Measurements from ENCODE around the gene GDAP2.
"Not testable (repeated sequence)": the region's sequence is repeated elsewhere in the genome, so short reads cannot be mapped to it uniquely, and the experiment has no call there.

The GDAP2 gene

DNA sequence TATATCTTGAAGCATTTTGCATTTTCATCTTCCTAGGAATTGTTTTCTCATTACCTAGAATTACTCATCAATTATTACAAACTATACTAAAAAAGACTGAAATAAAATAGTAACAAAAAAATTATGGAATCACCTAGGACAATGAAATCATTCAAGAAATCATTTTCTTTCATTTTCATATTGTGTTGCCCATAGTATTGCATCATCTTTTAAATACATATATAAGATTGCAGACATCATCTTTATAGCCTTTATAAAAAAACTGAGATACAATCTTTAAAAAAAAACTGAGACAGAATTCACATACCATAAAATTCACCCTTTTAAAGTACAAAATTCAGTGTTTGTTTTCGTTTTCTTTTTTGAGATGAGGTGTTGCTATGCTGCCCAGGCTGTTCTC lies 29.6 kb downstream of the GDAP2 start:
- DNase-seq: no peak

DNA sequence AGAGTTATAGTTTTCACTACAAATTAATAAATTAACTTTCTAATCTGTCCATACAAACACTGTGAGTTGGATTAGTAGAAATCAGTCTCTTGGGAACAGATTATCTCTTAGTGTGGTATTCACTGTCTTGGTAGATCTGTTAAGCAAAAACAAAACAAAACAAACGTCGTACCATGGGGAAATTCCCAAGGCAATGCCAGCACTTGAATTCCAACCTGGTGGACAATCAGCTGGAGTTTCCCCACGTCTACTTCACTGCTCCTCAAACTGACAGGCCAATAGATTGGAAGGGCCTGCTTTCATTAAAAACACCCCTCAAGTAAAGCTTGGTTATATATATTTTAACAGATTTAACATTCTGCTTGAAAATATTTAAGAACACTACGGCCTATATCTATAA lies 31.9 kb downstream of the GDAP2 start:
- DNase-seq: no peak

DNA sequence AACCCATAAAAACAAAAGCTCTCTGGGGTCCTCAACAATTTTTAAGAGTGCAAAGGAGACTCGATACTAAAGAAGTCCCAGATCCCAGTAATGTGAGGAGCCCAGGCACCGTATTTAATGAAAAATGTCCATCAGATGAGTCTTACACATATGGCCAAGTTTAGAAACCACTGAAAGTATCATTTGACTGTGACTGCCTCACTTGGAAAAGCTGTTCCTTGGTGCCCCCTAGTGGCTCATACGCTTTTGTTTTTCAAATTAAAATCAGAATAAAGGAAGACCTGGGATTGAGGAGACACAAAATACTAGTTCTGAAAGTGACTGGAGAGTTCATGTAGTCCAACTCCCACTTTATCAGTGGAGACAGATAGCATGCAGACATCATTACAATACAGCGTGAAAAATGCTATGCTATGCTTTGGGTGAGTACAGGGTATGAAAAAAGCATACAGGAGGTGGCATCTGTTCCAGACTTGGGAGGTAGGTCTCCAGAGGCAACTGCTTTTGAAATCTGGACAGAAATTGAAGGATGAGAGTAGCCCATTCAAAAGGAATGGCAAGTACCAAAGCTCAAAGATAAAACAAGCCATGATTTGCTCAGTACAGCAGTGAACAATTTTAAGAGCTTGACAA lies 33.8 kb downstream of the GDAP2 start:
- DNase-seq: peak; percentile 1

DNA sequence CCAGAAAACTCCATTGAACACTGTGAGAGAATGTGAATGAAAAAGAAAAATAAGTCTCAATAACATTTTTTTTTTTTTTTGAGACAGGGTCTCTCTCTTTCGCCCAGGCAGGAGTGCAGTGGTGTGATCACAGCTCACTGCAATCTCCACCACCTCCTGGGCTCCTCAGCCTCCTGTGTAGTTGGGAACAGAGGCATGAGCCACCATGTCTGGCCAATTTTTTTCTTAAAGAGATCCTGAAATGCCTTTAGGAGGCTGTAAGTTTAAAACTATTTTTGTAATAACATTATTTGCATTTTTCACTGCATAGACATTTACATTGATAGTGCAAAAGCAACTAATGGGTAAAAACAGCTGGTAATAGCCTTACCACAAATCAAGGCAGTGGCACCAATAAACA lies 35.3 kb downstream of the GDAP2 start:
- DNase-seq: no peak

DNA sequence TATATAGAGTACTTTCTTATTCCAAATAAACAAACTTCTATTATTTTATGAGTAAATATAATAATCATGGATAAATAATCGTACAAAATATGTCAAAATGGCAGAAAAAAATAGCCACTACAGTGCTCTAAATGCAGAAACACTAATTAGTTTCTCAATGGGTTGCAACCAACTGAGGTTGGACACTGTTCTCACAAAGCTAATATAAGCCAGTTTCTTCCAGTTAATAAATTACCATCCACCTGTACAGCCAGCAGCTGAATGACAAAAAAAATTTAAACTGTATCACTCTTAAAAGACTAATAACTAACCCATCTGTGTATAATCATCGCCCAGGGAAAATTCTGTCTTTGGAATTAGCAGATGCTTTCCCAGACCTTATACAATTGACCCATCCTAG lies 36.9 kb downstream of the GDAP2 start:
- no peak for DNase-seq

DNA sequence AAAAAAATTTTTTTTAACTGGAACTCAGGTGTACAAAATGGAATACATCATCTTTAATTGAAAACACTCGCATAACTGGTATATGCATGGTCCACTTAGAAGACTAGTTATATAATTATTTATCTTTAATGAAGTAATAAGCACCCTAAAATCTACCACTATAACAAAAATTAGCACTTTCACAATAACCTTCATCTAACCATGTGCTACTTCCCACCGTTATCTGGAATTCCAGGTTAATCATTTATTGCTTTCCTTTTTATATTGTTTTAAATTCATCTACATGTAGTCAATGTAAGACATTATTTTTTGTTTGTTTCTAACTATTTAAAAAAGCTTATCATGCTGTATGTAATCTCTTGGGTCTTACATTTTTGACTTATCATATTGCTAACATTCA lies 39.0 kb downstream of the GDAP2 start:
- no peak for DNase-seq

DNA sequence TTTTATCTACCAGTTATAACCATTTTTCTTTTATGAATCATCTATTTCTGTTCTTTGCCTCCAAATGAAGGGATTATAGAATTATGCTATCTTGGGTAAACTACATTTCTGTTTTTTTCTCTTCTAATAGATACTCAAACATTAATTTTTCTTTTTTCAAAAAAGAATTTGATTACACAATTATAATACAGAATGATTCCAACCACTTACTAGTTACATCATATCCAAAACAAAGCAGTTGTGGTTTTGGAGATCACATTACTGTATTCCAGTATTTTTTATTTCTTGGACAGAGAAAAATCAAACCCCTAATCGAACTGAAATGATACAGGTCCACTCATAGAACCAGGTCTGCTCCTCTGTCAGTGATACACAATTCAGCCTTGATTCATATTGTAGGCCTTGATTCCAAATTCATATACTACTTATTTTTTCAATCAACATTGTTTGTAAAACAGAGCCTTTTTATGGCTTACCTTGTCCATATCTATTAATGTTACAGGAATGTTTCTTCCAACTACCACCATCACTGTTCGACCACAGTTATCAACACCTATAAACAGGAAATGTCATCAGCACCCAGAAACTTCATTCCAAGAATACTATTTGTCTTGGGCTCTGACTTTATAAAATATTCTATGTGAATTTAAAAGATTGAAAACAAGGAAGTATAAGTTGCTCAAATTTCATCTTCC lies 43.2 kb downstream of the GDAP2 start:
- no peak for DNase-seq

DNA sequence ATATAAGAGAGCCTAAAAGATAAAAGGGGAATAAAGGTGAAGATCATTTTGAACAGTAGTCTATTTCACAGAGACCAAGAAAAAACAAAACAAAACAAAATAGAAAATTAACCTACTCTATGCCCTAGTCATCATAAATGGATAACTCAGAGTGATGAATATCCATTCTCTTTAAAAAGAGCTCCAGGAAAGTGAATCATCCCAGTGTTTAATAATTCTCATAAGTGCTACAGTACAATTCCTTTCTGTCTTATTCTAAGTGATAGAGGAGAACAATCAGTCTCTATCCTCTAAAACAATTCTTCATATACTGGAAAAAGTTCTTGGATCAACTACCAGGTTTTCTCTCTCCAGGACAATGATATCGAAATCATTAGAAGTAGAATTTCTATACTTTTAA lies 45.8 kb downstream of the GDAP2 start:
- no peak for DNase-seq

DNA sequence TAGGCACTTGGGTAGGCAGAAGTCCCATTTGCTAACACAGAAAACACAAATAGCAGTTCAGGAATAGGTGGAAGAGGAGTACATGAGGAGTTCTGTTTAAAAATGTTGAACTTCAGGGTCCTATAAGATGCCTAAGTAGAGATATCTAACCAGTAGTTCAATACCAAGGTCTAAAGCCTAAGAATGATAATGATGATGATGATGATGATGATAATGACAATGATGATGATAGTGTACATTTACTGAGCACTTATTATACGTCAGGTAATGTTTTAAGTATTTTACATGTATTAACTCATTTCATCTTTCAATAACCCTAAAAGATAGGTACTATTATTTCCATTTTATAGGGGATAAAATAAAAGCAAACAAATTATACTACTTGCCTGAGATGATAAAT lies 50.1 kb downstream of the GDAP2 start:
- DNase-seq: no peak

DNA sequence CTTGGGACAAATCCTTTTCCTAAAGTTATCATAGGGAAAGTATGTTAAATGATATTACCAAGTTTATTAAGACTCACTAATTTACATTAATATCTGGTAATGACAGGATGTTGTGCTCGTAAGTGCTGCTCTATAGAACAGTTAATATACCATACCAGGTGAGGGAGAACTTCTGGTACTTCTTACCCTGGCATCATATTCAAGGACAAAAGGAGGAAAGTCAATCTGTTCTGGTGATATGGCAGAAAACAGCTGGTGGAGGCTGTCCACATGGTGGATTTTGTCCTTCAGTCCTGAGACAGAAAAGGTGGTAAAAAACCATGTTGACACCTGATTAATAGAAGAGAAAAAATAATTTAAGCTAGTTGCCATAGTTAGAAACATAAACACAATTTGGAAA lies 51.6 kb downstream of the GDAP2 start:
- no peak for DNase-seq

DNA sequence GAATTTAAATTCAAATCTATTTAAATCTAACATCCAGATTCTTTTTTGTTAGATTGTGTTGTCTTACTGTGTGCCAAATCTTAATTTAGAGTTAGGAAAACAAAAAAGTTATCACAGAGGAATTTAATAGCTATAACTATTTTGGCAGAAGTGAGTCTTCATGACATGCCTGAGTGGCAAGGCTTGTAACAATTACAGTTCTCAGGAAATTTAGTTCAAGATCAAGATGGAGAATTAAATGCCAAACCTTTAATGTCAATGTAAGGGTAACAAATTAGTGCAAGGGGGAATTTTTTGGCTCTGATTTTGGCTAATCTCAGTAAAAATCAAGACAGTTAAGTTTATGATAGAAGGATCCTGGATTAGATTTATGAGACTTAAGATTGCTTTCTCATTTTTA lies 58.4 kb downstream of the GDAP2 start:
- DNase-seq: no peak

DNA sequence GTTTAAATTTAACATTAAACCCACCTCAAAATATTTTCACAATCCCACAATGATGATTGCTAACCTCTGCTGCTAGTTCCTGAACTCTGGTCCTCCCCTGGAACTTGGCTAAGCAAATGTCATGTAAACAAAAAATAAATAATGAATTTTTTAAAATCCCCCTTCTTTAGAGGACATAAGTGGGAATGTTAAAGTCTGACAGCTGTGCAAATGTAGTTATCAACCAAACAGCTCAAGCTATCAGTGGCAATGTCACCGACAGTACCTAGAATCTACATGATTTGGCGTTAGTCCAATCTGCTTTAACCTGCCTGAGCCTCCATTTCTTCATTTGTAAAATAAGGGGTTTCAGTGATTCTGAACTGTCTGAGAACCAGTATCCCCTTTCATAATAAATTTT lies 67.7 kb downstream of the GDAP2 start:
- DNase-seq: no peak

DNA sequence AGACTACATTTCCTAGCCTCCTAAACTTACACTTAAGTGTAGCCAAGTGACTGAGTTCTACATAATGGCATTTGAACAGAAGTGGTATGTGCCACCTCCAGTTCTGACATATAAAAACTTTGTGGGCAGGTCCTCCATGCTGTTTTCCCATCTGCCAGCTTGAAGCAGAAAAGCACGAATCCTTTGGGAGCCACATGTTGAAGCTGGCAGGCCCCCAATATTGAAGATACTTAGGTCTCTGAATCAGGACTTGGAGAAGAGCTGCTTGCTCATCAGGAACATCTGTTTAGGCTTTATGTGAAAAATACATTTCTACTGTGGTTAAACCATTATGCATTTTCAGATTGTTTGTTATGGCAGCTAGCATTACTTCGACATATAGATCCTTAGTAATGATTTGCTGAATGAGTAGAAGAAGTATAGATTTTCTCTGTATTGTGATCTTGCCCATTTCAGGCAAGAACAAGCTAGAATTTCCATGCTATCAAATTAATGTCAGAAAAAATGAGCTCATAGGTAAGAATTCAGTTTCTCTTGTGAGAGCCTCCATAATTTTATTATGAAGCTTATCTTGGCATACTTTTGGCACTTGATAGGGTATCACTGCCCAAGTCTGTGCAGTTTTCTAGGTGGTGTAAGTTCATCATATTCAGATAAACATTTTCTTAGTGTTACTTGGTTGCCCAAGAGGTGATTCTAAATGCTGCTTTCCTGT lies 68.4 kb downstream of the GDAP2 start:
- no peak for DNase-seq

DNA sequence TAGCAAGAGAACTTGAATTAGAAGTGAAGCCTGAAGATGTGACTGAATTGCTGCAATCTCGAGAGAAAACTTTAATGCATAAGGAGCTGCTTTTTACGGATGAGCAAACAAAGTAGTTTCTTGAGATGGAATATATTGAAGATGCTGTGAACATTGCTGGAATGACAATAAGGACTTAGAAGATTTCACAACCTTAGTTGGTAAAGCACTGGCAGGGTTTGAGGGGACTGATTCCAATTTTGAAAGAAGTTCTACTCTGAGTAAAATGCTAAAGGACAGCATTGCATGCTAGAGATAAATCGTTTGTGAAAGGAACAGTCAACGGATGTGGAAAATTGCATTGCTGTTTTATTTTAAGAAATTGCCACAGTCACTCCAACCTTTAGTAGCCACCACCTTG lies 69.5 kb downstream of the GDAP2 start:
- DNase-seq: no peak

DNA sequence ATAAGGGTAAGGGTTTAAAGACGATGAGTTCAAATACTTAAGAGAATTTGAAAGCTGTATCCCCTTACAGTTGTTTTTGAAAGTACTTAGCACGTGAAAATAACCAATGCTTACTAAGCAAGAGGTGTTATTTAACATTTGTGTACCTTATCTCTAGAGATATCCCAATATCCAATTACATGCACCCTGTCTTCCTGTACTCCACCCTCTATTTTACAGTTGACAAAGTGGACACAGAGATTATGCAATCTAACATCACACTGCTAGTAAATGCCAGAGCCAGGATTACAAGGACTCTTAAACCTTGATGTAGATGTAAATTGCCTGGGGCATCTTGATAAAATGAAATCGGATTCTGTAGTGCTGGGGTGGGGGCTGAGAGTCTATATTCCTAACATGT lies 72.0 kb downstream of the GDAP2 start:
- no peak for DNase-seq

DNA sequence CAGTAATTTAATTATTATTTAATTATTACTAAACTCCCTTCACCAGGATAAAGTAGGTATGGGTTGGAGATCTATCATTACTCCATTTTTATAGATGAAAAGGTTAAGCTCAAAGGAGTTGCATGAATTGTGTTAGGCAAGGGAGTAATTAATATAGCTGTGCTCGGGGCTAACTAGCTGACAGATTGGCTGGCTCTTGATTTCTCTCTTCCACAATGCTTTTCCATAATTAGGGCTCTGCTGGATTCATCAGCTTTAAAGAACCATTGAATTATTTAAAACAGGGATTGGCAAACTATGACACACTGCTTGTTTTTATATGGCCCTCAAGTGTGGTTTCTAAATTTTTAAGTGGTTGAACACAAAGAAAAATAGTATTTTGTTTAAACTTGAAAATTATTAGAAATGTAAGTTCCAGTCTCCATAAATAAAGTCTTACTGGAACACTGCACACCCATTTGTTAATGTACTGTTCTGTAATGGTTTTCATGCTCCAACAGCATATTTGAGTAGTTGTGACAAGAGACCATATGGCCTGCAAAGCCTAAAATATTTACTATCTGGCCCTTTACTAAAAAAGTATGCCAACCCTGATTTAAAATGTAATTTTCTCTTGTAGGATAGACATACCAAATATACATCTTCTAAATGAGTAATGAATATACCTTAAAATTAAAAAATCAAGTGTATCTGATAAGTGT lies 76.4 kb downstream of the GDAP2 start:
- DNase-seq: no peak

DNA sequence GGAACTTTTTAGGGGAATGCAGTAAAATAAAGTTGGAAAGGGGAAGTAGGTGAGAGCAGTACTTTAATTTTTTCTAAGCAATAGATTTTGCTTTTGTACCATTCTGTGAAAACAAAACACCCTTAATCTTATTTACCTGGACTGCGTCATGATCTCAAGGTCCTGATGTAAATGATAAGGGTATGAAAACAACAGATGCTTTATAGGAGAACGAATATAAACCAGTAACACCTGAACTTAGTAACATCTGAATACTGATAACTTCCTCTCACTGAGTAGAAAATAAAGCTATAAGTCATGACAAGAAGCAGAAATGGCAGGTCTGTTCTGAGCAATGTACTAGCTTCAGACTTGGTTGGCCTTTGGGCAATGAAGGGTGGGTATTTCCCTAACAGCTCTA lies 77.7 kb downstream of the GDAP2 start:
- DNase-seq: no peak

DNA sequence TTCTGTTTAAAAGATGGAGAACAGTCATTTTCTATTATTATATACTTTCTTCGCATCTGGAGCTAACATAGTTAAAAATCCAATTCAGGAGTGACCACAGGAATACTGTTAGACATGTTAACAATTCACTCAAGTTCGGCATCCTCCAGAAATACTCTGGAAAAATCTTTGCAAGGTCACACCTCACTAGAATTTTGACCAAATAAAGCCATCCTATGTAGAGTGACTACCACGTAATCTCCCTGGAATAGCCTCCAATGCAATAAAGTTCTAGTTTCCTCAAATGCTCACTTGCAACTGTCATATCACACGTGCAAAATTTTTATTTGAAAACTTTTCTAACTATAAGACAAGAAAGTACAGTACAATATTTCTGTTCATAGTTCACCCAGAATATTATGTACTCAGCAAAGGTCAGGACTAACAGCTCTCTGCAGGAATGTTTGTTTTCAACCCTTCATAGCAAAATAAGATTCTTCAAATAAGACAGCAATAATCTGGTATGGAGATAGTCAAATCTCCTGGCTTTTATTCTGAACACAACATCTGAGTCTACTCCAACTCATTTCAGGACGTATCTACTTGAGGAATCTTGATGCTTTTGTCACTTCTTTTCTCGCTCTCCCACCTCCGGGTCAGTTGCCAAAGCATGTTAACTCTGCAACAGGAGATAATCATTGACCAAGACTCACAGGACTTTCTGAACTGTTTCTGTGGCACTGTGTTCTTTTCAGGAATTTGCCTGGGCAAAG lies 82.6 kb downstream of the GDAP2 start:
- no peak for DNase-seq

DNA sequence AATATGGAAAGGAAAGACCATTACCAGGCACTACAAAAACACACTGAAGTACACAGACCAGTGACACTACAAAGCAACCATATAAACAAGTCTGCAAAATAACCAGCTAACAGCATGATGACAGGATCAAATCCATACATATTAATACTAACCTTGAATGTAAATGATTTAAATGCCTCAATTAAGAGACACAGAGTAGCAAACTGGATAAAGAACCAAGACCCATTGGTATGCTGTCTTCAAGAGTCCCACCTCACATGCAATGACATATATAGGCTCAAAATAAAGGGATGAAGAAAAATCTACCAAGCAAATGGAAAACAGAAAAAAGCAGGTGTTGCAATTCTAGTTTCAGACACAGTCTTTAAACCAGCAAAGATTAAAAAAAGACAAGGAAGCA lies 84.9 kb downstream of the GDAP2 start:
- DNase-seq: not testable (repeated sequence)

DNA sequence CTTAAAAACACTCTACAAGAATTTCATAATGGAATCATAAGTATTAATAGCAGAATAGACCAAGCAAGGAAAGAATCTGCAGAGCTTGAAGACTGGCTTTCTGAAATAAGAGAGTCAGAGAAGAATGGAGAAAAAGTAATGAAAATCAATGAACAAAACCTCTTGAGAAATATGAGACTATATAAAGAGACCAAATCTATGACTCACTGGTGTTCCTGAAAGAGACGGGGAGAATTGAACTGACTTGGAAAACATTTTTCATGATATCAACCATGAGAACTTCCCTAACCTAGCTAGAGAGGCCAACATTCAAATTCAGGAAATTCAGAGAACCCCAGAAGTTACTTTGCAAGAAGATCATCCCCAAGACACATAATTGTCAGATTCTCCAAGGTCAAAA lies 85.6 kb downstream of the GDAP2 start:
- no peak for DNase-seq

DNA sequence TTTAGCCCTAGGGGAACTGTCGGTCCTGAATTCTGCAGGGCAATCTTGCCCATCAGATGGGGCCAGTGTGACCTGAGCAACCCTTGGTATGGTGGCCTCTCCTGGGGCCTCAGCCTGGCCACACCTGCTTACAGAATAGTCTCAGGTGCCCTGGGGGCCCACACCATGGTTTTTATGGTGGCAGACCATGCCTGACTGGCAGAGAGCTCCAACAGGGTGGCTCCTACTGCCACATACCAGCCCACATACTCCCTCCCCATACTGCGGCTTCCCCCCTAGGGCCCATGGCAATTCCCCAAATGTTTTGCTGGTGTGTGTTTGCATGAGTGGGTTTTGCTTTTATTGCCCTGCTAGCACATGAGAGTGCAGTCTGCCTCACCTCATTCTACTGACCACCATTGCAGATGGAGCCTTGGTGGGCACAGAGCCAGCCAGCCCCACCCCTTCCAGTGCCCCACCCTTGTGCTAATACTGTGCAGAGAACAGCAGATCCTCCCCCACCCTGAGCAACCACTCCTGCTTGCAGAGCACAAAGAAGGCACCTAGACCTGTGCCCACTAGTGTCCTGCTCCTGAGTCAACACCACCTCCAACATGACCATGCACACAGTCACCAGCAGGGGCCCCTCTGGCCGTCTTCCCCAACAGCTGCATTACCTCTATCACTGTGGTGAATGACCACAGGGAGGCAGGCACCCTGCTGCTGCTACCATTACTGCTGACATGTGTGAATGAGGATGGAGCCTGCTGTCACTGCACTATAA lies 86.8 kb downstream of the GDAP2 start:
- no peak for DNase-seq

DNA sequence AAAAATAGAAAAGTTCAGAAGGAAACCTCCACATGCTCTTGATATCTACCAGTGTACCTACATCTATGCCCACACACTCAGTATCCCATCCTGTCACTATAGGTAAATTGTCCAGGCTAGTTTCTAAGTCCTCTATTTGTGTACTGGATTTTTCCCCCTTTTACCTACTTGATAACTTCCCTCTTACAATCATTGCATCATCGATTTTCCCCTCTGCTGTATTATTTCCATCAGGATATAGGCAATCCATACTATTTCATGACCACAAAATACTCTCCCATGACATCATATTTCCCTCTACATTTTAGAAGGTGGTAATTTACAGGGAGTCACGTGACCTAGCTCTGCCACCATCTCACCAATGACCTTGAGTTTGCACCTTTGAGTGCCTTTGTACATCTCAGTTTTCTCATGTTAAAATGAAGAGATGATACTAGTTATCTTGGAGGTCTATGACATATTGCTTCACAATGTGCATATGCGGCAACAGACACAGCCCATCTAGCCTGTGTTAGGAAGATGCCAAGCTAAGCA lies 88.2 kb downstream of the GDAP2 start:
- no peak for DNase-seq
